SHP77 (cell line): ENCODE data around the gene POLDIP2.
A peak's percentile ranks its signal among the peaks of the same experiment; 100 is the strongest.

ENCODE experiments used
- DNase-seq, 2 experiments: peaks; one replicate each; lab custom pipeline; 2025; lab: John Stamatoyannopoulos, UW

The POLDIP2 gene

GRCh38 chr17:28357061-28357900 is at the start of gene POLDIP2:
TSS of gene POLDIP2 (minus strand) at chr17:28357527. CDS start at chr17:28357448, 79 bp downstream.
- peak; percentile 87 to 89 for DNase-seq

- peak; percentile 39 to 53 for DNase-seq
These were observed 49.1 kb upstream of the POLDIP2 start for GRCh38 chr17:28406473-28406814.

GRCh38 chr17:28405632-28406472 is 48.5 kb upstream of the POLDIP2 start, which contains the start of gene SLC46A1:
TSS of gene SLC46A1 (minus strand) at chr17:28406212. CDS start at chr17:28406114, 98 bp downstream.
- peak; percentile 15 to 44 for DNase-seq

GRCh38 chr17:28404812-28405570 is 47.7 kb upstream of the POLDIP2 start:
- peak in 1 of 2 experiments; percentile 19 for DNase-seq

GRCh38 chr17:28404461-28404811 is 47.1 kb upstream of the POLDIP2 start:
- no peak for DNase-seq

- DNase-seq: no peak
These were observed 46.7 kb upstream of the POLDIP2 start for GRCh38 chr17:28404007-28404406.

GRCh38 chr17:28402844-28403243 is 45.5 kb upstream of the POLDIP2 start:
- DNase-seq: no peak

- no peak for DNase-seq
These were observed 44.9 kb upstream of the POLDIP2 start for GRCh38 chr17:28402224-28402630.

GRCh38 chr17:28399808-28400207 is 42.5 kb upstream of the POLDIP2 start:
- DNase-seq: no peak

- DNase-seq: no peak
These were observed 41.1 kb upstream of the POLDIP2 start for GRCh38 chr17:28398280-28398981.

GRCh38 chr17:28397687-28398279 is 40.5 kb upstream of the POLDIP2 start:
- no peak for DNase-seq

- no peak for DNase-seq
These were observed 39.9 kb upstream of the POLDIP2 start for GRCh38 chr17:28397275-28397674.

GRCh38 chr17:28396635-28397239 is 39.4 kb upstream of the POLDIP2 start:
- no peak for DNase-seq

- DNase-seq: no peak
These were observed 38.6 kb upstream of the POLDIP2 start for GRCh38 chr17:28395968-28396367.

- no peak for DNase-seq
These were observed 38.1 kb upstream of the POLDIP2 start for GRCh38 chr17:28395426-28395825.

- DNase-seq: no peak
These were observed 37.2 kb upstream of the POLDIP2 start for GRCh38 chr17:28394337-28395116.

GRCh38 chr17:28392491-28392890 is 35.2 kb upstream of the POLDIP2 start:
- DNase-seq: no peak

- DNase-seq: no peak
These were observed 34.1 kb upstream of the POLDIP2 start for GRCh38 chr17:28391401-28391800.

- no peak for DNase-seq
These were observed 33.7 kb upstream of the POLDIP2 start for GRCh38 chr17:28390984-28391383.

GRCh38 chr17:28390563-28390962 is 33.2 kb upstream of the POLDIP2 start:
- no peak for DNase-seq
